Ovary (tissue), 9 donors: ENCODE results near the gene CAMTA1. TPM values are rescaled to one million over a fixed set of nuclear protein-coding genes. Genes with fewer than 3 reads are reported as not detected.

Experiments used
- DNase-seq, 5 donors: peaks; one replicate each; pipeline ENCODE4 v3.0.0-alpha.2; 2019 to 2020
- H3K27ac ChIP-seq, 2 donors: fragments of 200-600 bp; one replicate each; pipeline versions ENCODE4 v1.5.1 to v1.8.0; 2019 to 2022
- H3K27me3 ChIP-seq: fragments of 200-600 bp; one replicate; pipeline ENCODE4 v1.8.0; 2022
- H3K36me3 ChIP-seq: fragments of 200-600 bp; sonication (generic); one replicate; pipeline ENCODE4 v1.5.1; 2019
- H3K4me1 ChIP-seq: one replicate; pipeline ENCODE4 v1.8.1; 2013; ENCODE audit warnings: mild to moderate bottlenecking, moderate library complexity; ENCODE audit not compliant: insufficient read depth
- H3K4me3 ChIP-seq: fragments of 200-600 bp; sonication (generic); one replicate; pipeline ENCODE4 v1.5.1; 2017
- H3K9me3 ChIP-seq, 2 donors: fragments of 200-600 bp in 1 of 2; sonication (generic) in 1 of 2; one replicate each; pipeline versions ENCODE4 v1.5.1 to v1.8.1; 2013 to 2019; ENCODE audit warnings: mild to moderate bottlenecking in 1 of 2, moderate library complexity in 1 of 2
- EP300 ChIP-seq: sonication (generic); formaldehyde crosslinking; IDR thresholded peaks from one replicate; pipeline ENCODE4 v1.6.1; 2017; ENCODE audit warnings: antibody characterized with exemption
- POLR2A ChIP-seq: fragments of 450-650 bp; IDR thresholded peaks from one replicate; pipeline ENCODE4 v1.6.1; 2017; ENCODE audit warnings: antibody characterized with exemption, mild to moderate bottlenecking, moderate library complexity
- WGBS, 3 donors: extraction: QIAGEN DNeasy Blood & Tissue Kit in 1 of 3; methylation state at CpG; one replicate each; pipeline versions ENCODE4 v1.1.5 to v1.1.7; 2013 to 2017; 5-methylcytosine and 5-hydroxymethylcytosine counted together
- intact Hi-C, 4 donors: fragments of 100-400 bp; cut with DNase I; formaldehyde crosslinking; loops; one replicate each; pipeline versions ENCODE4 v1.11.0 to v1.15.1; 2022 to 2023
- polyA plus RNA-seq, 2 donors: library from polyadenylated mRNA; stranded (reverse); fragments of 200-250 nt in 1 of 2; fragments of 350-450 nt in 1 of 2; fragmentation: Illumina TruSeq in 1 of 2; extraction: RNeasy Lipid Tissue Mini Kit (QIAGEN cat#74804) in 1 of 2; gene quantifications; one replicate each; pipeline ENCODE4 v1.2.3, GENCODE V29; 2013 to 2014
- total RNA-seq, 7 donors: library from RNA; depleted of rRNA in 2 of 7; stranded (reverse); fragments of >200 nt in 2 of 7; fragmentation: NEBNext Ultra II Directional in 3 of 7; extraction: Animal tissue kit (Norgen Biotek cat#: 25700) in 3 of 7; gene quantifications; one replicate each; pipeline versions ENCODE4 v1.1.0 to v1.2.4, GENCODE V29; 2016 to 2023
- TF ChIP-seq, protein P1 (sequence below), 3 donors: fragments of 450-650 bp in 2 of 3; fragments of 200-600 bp in 1 of 3; IDR thresholded peaks; one replicate each; pipeline versions ENCODE4 v1.5.1 to v1.8.0; 2016 to 2022; ENCODE audit warnings: antibody characterized with exemption in 3 of 3, mild to moderate bottlenecking in 1 of 3
- donor health status: DM: no; HTN: no; CAD: no; lungs with moderate emphysema.
- donor health status: DM: no; HTN: no; CAD: no.
- donor health status: Bipolar disorder and iron deficiency.
- donor health status: DM: yes; HTN: yes; CAD: no.
- donor health status: DM: no; HTN: no; CAD: no.
- donor health status: DM: yes; HTN: yes; CAD: no.

Gene CAMTA1
- total and polyA plus RNA-seq, 9 donors = 51.1 to 150 (median 67.4) TPM

DNA sequence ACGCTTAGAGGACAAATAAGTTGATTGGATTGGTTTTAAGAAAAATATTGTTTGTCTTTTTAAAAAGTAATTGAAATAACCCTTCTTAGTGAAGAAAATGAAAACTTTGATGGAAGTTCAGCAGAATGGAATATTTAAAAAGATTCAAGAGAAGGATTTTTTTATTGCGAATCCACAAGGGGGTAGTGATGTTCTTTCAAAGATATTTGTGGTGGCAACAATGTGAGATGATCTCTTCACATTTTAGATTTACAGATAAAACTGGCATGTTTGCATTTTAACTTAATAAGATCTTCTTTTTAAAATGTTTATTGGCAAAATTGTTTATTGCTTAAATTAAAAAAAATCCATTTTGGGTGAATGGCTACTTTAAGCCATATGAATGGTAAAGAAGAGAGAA is 8.9 kb downstream of the CAMTA1 start:
- DNase-seq = no peak
- H3K4me1 ChIP-seq = no peaks in the 10 kb centered on the region
- H3K4me3 ChIP-seq = no peak overlapping the region
- TF ChIP-seq, protein P1, sequence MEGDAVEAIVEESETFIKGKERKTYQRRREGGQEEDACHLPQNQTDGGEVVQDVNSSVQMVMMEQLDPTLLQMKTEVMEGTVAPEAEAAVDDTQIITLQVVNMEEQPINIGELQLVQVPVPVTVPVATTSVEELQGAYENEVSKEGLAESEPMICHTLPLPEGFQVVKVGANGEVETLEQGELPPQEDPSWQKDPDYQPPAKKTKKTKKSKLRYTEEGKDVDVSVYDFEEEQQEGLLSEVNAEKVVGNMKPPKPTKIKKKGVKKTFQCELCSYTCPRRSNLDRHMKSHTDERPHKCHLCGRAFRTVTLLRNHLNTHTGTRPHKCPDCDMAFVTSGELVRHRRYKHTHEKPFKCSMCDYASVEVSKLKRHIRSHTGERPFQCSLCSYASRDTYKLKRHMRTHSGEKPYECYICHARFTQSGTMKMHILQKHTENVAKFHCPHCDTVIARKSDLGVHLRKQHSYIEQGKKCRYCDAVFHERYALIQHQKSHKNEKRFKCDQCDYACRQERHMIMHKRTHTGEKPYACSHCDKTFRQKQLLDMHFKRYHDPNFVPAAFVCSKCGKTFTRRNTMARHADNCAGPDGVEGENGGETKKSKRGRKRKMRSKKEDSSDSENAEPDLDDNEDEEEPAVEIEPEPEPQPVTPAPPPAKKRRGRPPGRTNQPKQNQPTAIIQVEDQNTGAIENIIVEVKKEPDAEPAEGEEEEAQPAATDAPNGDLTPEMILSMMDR (IDR thresholded peaks at IDR 0.05) = peak in 2 of 3 donors; percentile 22 to 44
- TF ChIP-seq POLR2A = no peak
- no peaks in the 10 kb centered on the region for H3K36me3 ChIP-seq
- intact Hi-C loops = loop anchor here in 2 of 4 donors (5.0 to 10.0 kb wide), 3 partner anchors 101 to 858 kb away; no protein-coding TSS in a partner anchor
- no peaks in the 10 kb centered on the region for H3K9me3 ChIP-seq
- WGBS, 3 donors = 38 to 59% (median 52%) methylated on average over 2 of the region's 2 CpGs
- no peaks in the 10 kb centered on the region for H3K27me3 ChIP-seq
- H3K27ac ChIP-seq = no peak overlapping the region

DNA sequence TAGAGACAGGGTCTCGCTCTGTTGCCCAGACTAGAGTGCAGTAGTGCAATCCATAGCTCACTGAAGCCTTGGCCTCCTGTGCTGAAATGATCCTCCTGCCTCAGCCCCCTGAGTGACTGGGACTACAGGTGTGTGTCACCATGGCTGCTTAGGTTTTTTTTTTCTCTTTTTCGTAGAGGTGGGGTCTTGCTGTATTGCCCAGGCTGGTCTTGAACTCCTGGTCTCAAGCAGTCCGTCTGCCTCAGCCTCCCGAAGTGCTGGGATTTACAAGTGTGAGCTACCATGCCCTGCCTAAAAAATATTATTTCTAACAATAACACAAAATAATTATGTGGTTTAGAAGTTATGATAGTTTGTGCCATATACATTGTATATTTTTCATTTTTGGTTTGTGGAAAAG is 9.9 kb downstream of the CAMTA1 start:
- TF ChIP-seq, protein P1 (IDR thresholded peaks at IDR 0.05) = no peak
- no peak for TF ChIP-seq POLR2A
- no peak for TF ChIP-seq EP300
- DNase-seq = no peak
- Histone ChIP-seq H3K4me1 (peaks cover 1% of the 10 kb centered on the region), H3K4me3 (no peak overlapping the region), H3K9me3 (no peaks in the 10 kb centered on the region), H3K27ac (no peak overlapping the region), H3K27me3 (no peaks in the 10 kb centered on the region), H3K36me3 (no peaks in the 10 kb centered on the region)
- intact Hi-C loops = loop anchor here in 2 of 4 donors (5.0 to 10.0 kb wide), 2 partner anchors 100 to 277 kb away; no protein-coding TSS in a partner anchor
- WGBS, 3 donors = 85 to 86% (median 86%) methylated on average over 4 of the region's 4 CpGs

- no peaks in the 10 kb centered on the region for H3K9me3 ChIP-seq
- intact Hi-C loops = loop anchor here in 2 of 4 donors (5.0 to 10.0 kb wide), 2 partner anchors 99 to 277 kb away; no protein-coding TSS in a partner anchor
These were observed 10.4 kb downstream of the CAMTA1 start for GRCh38 chr1:6795661-6796060.

GRCh38 chr1:6796095-6796494 is 10.8 kb downstream of the CAMTA1 start:
- intact Hi-C loops = loop anchor here in 2 of 4 donors (5.0 to 10.0 kb wide), 2 partner anchors 99 to 276 kb away; no protein-coding TSS in a partner anchor
- WGBS, 3 donors = 81 to 85% (median 81%) methylated on average over 9 of the region's 9 CpGs

More at GRCh38 chr1:6795661-6796060, 10.4 kb downstream of the CAMTA1 start:
- DNase-seq = no peak
- TF ChIP-seq, protein P1 (IDR thresholded peaks at IDR 0.05) = no peak
- TF ChIP-seq EP300 (no peak), POLR2A (no peak)
- no peak overlapping the region for H3K4me3 ChIP-seq
- H3K27ac ChIP-seq = no peak overlapping the region
- peaks cover 2% of the 10 kb centered on the region for H3K4me1 ChIP-seq
- 6 to 14% (median 10%) methylated on average over 2 of the region's 2 CpGs for WGBS, 3 donors
- H3K27me3 ChIP-seq = no peaks in the 10 kb centered on the region
- no peaks in the 10 kb centered on the region for H3K36me3 ChIP-seq

More at GRCh38 chr1:6796095-6796494, 10.8 kb downstream of the CAMTA1 start:
- Histone ChIP-seq H3K9me3 (no peaks in the 10 kb centered on the region), H3K4me1 (peaks cover 2% of the 10 kb centered on the region), H3K4me3 (no peak overlapping the region), H3K27me3 (no peaks in the 10 kb centered on the region), H3K27ac (no peak overlapping the region), H3K36me3 (no peaks in the 10 kb centered on the region)
- TF ChIP-seq EP300 (no peak), POLR2A (no peak)
- TF ChIP-seq, protein P1 (IDR thresholded peaks at IDR 0.05) = no peak
- no peak for DNase-seq
